DLD1 (cell line): ENCODE data around the gene XXYLT1.

ENCODE experiments used
- in situ Hi-C: cut with HindIII; loops from 2 replicates; pipeline ENCODE4 v1.10.0; 2017; ENCODE audit warnings: low sequenced_read_pairs

XXYLT1 gene

GRCh38 chr3:195209083-195209846 lies 61.7 kb downstream of the XXYLT1 start:
- in situ Hi-C loops, result no loop called here

GRCh38 chr3:195208631-195209030 lies 62.3 kb downstream of the XXYLT1 start:
- in situ Hi-C loops, result no loop called here

GRCh38 chr3:195208183-195208582 lies 62.8 kb downstream of the XXYLT1 start:
- in situ Hi-C loops, result no loop called here

- in situ Hi-C loops, result no loop called here
Observed at GRCh38 chr3:195207731-195208130, 63.2 kb downstream of the XXYLT1 start.

- in situ Hi-C loops, result no loop called here
Observed at GRCh38 chr3:195207056-195207455, 63.9 kb downstream of the XXYLT1 start.

GRCh38 chr3:195204360-195205163 lies 66.4 kb downstream of the XXYLT1 start:
- in situ Hi-C loops, result no loop called here

- in situ Hi-C loops, result no loop called here
Observed at GRCh38 chr3:195203606-195204005, 67.4 kb downstream of the XXYLT1 start.

- in situ Hi-C loops, result no loop called here
Observed at GRCh38 chr3:195201295-195201694, 69.7 kb downstream of the XXYLT1 start.

- in situ Hi-C loops, result no loop called here
Observed at GRCh38 chr3:195200010-195200822, 70.7 kb downstream of the XXYLT1 start.

GRCh38 chr3:195198426-195199346 lies 72.3 kb downstream of the XXYLT1 start:
- in situ Hi-C loops, result no loop called here

- in situ Hi-C loops, result no loop called here
Observed at GRCh38 chr3:195197765-195198425, 73.1 kb downstream of the XXYLT1 start.

GRCh38 chr3:195196266-195196665 lies 74.7 kb downstream of the XXYLT1 start:
- in situ Hi-C loops, result no loop called here

GRCh38 chr3:195195321-195196209 lies 75.4 kb downstream of the XXYLT1 start:
- in situ Hi-C loops, result no loop called here

- in situ Hi-C loops, result no loop called here
Observed at GRCh38 chr3:195194559-195195206, 76.3 kb downstream of the XXYLT1 start.

GRCh38 chr3:195191580-195191979 lies 79.4 kb downstream of the XXYLT1 start:
- in situ Hi-C loops, result no loop called here

- in situ Hi-C loops, result no loop called here
Observed at GRCh38 chr3:195189821-195190220, 81.1 kb downstream of the XXYLT1 start.

- in situ Hi-C loops, result no loop called here
Observed at GRCh38 chr3:195188426-195188927, 82.5 kb downstream of the XXYLT1 start.
